Measurements from ENCODE around the gene SAPCD2. TPM values are rescaled to one million over a fixed set of nuclear protein-coding genes. Genes with fewer than 3 reads are reported as not detected.

SAPCD2 gene
- total and polyA plus RNA-seq, 9 of the 15 experiments (the other 6 are each of a cell fraction or from before 2014, with no cell fraction given): 3.4 to 91.8 (median 18.8) TPM

DNA sequence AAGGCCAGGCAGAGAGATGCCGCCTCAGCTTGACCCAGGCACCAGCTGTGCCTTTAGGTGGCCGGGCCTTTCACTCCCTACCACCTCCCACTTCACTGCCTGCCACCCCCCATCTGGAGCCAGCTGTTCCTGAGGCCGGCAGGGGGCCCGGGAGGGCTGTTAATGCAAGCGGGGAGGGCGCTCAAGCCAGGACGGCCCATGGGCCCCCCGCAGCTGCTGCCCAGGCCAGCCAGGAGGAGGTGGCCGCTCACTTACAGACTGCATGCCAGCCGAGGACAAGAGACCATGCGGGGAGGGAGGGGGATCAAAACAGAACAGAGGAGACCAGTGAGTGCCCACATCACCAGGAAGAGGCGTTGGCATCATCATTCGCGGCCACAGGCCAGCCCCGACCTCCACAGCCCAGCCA lies 46.8 kb downstream of the SAPCD2 start (continued):
- TF ChIP-seq, protein P1, sequence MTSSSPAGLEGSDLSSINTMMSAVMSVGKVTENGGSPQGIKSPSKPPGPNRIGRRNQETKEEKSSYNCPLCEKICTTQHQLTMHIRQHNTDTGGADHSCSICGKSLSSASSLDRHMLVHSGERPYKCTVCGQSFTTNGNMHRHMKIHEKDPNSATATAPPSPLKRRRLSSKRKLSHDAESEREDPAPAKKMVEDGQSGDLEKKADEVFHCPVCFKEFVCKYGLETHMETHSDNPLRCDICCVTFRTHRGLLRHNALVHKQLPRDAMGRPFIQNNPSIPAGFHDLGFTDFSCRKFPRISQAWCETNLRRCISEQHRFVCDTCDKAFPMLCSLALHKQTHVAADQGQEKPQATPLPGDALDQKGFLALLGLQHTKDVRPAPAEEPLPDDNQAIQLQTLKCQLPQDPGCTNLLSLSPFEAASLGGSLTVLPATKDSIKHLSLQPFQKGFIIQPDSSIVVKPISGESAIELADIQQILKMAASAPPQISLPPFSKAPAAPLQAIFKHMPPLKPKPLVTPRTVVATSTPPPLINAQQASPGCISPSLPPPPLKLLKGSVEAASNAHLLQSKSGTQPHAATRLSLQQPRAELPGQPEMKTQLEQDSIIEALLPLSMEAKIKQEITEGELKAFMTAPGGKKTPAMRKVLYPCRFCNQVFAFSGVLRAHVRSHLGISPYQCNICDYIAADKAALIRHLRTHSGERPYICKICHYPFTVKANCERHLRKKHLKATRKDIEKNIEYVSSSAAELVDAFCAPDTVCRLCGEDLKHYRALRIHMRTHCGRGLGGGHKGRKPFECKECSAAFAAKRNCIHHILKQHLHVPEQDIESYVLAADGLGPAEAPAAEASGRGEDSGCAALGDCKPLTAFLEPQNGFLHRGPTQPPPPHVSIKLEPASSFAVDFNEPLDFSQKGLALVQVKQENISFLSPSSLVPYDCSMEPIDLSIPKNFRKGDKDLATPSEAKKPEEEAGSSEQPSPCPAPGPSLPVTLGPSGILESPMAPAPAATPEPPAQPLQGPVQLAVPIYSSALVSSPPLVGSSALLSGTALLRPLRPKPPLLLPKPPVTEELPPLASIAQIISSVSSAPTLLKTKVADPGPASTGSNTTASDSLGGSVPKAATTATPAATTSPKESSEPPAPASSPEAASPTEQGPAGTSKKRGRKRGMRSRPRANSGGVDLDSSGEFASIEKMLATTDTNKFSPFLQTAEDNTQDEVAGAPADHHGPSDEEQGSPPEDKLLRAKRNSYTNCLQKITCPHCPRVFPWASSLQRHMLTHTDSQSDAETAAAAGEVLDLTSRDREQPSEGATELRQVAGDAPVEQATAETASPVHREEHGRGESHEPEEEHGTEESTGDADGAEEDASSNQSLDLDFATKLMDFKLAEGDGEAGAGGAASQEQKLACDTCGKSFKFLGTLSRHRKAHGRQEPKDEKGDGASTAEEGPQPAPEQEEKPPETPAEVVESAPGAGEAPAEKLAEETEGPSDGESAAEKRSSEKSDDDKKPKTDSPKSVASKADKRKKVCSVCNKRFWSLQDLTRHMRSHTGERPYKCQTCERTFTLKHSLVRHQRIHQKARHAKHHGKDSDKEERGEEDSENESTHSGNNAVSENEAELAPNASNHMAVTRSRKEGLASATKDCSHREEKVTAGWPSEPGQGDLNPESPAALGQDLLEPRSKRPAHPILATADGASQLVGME (CRISPR knock-in tag; IDR thresholded peaks at IDR 0.05): no peak
- TF ChIP-seq, protein P2, sequence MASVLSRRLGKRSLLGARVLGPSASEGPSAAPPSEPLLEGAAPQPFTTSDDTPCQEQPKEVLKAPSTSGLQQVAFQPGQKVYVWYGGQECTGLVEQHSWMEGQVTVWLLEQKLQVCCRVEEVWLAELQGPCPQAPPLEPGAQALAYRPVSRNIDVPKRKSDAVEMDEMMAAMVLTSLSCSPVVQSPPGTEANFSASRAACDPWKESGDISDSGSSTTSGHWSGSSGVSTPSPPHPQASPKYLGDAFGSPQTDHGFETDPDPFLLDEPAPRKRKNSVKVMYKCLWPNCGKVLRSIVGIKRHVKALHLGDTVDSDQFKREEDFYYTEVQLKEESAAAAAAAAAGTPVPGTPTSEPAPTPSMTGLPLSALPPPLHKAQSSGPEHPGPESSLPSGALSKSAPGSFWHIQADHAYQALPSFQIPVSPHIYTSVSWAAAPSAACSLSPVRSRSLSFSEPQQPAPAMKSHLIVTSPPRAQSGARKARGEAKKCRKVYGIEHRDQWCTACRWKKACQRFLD (CRISPR knock-in tag; IDR thresholded peaks at IDR 0.05): no peak
- TF ChIP-seq, protein P3, sequence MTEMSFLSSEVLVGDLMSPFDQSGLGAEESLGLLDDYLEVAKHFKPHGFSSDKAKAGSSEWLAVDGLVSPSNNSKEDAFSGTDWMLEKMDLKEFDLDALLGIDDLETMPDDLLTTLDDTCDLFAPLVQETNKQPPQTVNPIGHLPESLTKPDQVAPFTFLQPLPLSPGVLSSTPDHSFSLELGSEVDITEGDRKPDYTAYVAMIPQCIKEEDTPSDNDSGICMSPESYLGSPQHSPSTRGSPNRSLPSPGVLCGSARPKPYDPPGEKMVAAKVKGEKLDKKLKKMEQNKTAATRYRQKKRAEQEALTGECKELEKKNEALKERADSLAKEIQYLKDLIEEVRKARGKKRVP (CRISPR knock-in tag; IDR thresholded peaks at IDR 0.05): no peak
- no peak for TF ChIP-seq ZNF146 (CRISPR knock-in tag; IDR thresholded peaks at IDR 0.05; ENCODE audit: unreplicated experiment)
- TF ChIP-seq ZNF75A (CRISPR knock-in tag; IDR thresholded peaks at IDR 0.05): no peak
- TF ChIP-seq, protein P4, sequence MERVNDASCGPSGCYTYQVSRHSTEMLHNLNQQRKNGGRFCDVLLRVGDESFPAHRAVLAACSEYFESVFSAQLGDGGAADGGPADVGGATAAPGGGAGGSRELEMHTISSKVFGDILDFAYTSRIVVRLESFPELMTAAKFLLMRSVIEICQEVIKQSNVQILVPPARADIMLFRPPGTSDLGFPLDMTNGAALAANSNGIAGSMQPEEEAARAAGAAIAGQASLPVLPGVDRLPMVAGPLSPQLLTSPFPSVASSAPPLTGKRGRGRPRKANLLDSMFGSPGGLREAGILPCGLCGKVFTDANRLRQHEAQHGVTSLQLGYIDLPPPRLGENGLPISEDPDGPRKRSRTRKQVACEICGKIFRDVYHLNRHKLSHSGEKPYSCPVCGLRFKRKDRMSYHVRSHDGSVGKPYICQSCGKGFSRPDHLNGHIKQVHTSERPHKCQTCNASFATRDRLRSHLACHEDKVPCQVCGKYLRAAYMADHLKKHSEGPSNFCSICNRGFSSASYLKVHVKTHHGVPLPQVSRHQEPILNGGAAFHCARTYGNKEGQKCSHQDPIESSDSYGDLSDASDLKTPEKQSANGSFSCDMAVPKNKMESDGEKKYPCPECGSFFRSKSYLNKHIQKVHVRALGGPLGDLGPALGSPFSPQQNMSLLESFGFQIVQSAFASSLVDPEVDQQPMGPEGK (CRISPR knock-in tag; IDR thresholded peaks at IDR 0.05; ENCODE audit: borderline replicate concordance): no peak
- TF ChIP-seq ZNF444 (CRISPR knock-in tag; IDR thresholded peaks at IDR 0.05): no peak

Data from K562 (cell line).